H9 (cell line): ENCODE measurements around the gene DPH5. TPM values are rescaled to one million over a fixed set of nuclear protein-coding genes. Genes with fewer than 3 reads are reported as not detected.

Experiments
- DNase-seq: peaks from one replicate; pipeline ENCODE4 v3.0.0-alpha.2; 2017
- H2AFZ ChIP-seq: one replicate; pipeline ENCODE4 v1.6.1; 2013; ENCODE audit warnings: mild to moderate bottlenecking, low read length, control low read depth, moderate library complexity
- H2AK5ac ChIP-seq: 2 replicates; pipeline ENCODE4 v1.6.1; 2013; ENCODE audit warnings: low read length, control low read depth, mixed read lengths; ENCODE audit not compliant: insufficient read length
- H2BK120ac ChIP-seq: one replicate; pipeline ENCODE4 v1.6.1; 2013; ENCODE audit warnings: low read depth, mild to moderate bottlenecking, low read length, control low read depth, inconsistent platforms; ENCODE audit not compliant: poor library complexity, severe bottlenecking
- H2BK12ac ChIP-seq: 2 replicates; pipeline ENCODE4 v1.6.1; 2013; ENCODE audit warnings: low read length, control low read depth, mixed read lengths, low read depth; ENCODE audit not compliant: insufficient read length
- H2BK15ac ChIP-seq: 2 replicates; pipeline ENCODE4 v1.6.1; 2013; ENCODE audit warnings: low read depth, low read length, control low read depth
- H2BK20ac ChIP-seq: one replicate; pipeline ENCODE4 v1.6.1; 2013; ENCODE audit warnings: low read depth, mild to moderate bottlenecking, low read length, control low read depth, inconsistent platforms; ENCODE audit not compliant: poor library complexity, severe bottlenecking
- H2BK5ac ChIP-seq: 2 replicates; pipeline ENCODE4 v1.6.1; 2013; ENCODE audit warnings: low read length, control low read depth, mixed read lengths; ENCODE audit not compliant: insufficient read length
- H3K14ac ChIP-seq: 2 replicates; pipeline ENCODE4 v1.6.1; 2013; ENCODE audit warnings: low read length, control low read depth; ENCODE audit not compliant: insufficient read depth
- H3K18ac ChIP-seq: 2 replicates; pipeline ENCODE4 v1.6.1; 2013; ENCODE audit warnings: low read depth, mild to moderate bottlenecking, mixed read lengths, low read length, control low read depth; ENCODE audit not compliant: insufficient read length
- H3K23ac ChIP-seq: 2 replicates; pipeline ENCODE4 v1.6.1; 2013; ENCODE audit warnings: low read length, control low read depth, mixed read lengths, low read depth; ENCODE audit not compliant: insufficient read length
- H3K23me2 ChIP-seq: 2 replicates; pipeline ENCODE4 v1.6.1; 2013; ENCODE audit warnings: low read depth, mild to moderate bottlenecking, mixed read lengths, low read length, control low read depth; ENCODE audit not compliant: insufficient read length, poor library complexity, severe bottlenecking
- H3K27ac ChIP-seq: 2 replicates; pipeline ENCODE4 v1.5.1; 2013; ENCODE audit warnings: low read length, control low read depth, mixed read lengths, low read depth; ENCODE audit not compliant: insufficient read length
- H3K27me3 ChIP-seq: 2 replicates; pipeline ENCODE4 v1.6.1; 2013; ENCODE audit warnings: low read length, control low read depth, inconsistent platforms; ENCODE audit not compliant: insufficient read depth
- H3K4ac ChIP-seq: 2 replicates; pipeline ENCODE4 v1.6.1; 2013; ENCODE audit warnings: low read depth, mild to moderate bottlenecking, control low read depth, inconsistent platforms, low read length, moderate library complexity
- H3K4me1 ChIP-seq: 2 replicates; pipeline ENCODE4 v1.6.1; 2013; ENCODE audit warnings: low read length, control low read depth, inconsistent platforms; ENCODE audit not compliant: insufficient read depth
- H3K4me2 ChIP-seq: 2 replicates; pipeline ENCODE4 v1.6.1; 2013; ENCODE audit warnings: low read length, control low read depth, mixed read lengths; ENCODE audit not compliant: insufficient read length, insufficient read depth
- H3K56ac ChIP-seq: 2 replicates; pipeline ENCODE4 v1.6.1; 2013; ENCODE audit warnings: low read depth, mild to moderate bottlenecking, mixed read lengths, low read length, control low read depth; ENCODE audit not compliant: insufficient read length
- H3K79me1 ChIP-seq: 2 replicates; pipeline ENCODE4 v1.6.1; 2013; ENCODE audit warnings: low read depth, mild to moderate bottlenecking, moderate library complexity, low read length, control low read depth, inconsistent platforms; ENCODE audit not compliant: insufficient read depth, poor library complexity, severe bottlenecking
- H3K79me2 ChIP-seq: 2 replicates; pipeline ENCODE4 v1.6.1; 2013; ENCODE audit warnings: low read length, control low read depth, inconsistent platforms; ENCODE audit not compliant: insufficient read depth
- H3K9ac ChIP-seq: 2 replicates; pipeline ENCODE4 v1.6.1; 2013; ENCODE audit warnings: low read length, control low read depth, mixed read lengths; ENCODE audit not compliant: insufficient read length; ENCODE audit errors: extremely low read depth
- H3K9me3 ChIP-seq: one replicate; pipeline ENCODE4 v1.6.1; 2013; ENCODE audit warnings: low read depth, low read length, inconsistent platforms; ENCODE audit not compliant: control insufficient read depth
- H3T11ph ChIP-seq: one replicate; pipeline ENCODE4 v1.6.1; 2013; ENCODE audit warnings: mild to moderate bottlenecking, low read length, control low read depth, inconsistent platforms
- H4K20me1 ChIP-seq: one replicate; pipeline ENCODE4 v1.6.1; 2013; ENCODE audit not compliant: control insufficient read depth, insufficient read length, insufficient read depth
- H4K5ac ChIP-seq: 2 replicates; pipeline ENCODE4 v1.6.1; 2013; ENCODE audit warnings: low read depth, mild to moderate bottlenecking, mixed read lengths, low read length, control low read depth; ENCODE audit not compliant: insufficient read length
- H4K8ac ChIP-seq: replicated peaks from 2 replicates; pipeline ENCODE4 v1.6.1; 2013; ENCODE audit warnings: low read length, control low read depth, mixed read lengths, low read depth; ENCODE audit not compliant: insufficient read length
- H4K91ac ChIP-seq: 2 replicates; pipeline ENCODE4 v1.6.1; 2013; ENCODE audit warnings: low read depth, mild to moderate bottlenecking, moderate library complexity, mixed read lengths, low read length, control low read depth; ENCODE audit not compliant: insufficient read length
- H3K27ac Mint-ChIP-seq, 3 experiments: 2 replicates in 2 of 3; 3 replicates in 1 of 3; pipeline ENCODE4 v1.8.0; 2020 to 2021; ENCODE audit warnings: mixed read lengths in 3 of 3, mild to moderate bottlenecking in 1 of 3, moderate library complexity in 1 of 3
- H3K27me3 Mint-ChIP-seq: 2 replicates; pipeline ENCODE4 v1.8.0; 2021; ENCODE audit warnings: low read depth, mild to moderate bottlenecking, moderate library complexity, mixed read lengths
- H3K36me3 Mint-ChIP-seq, 3 experiments: 2 replicates in 2 of 3; 3 replicates in 1 of 3; pipeline ENCODE4 v1.8.0; 2020 to 2021; ENCODE audit warnings: low read depth in 3 of 3, mixed read lengths in 3 of 3; ENCODE audit not compliant: insufficient read depth in 1 of 3
- H3K4me1 Mint-ChIP-seq, 2 experiments: 2 replicates each; pipeline ENCODE4 v1.8.0; 2020; ENCODE audit warnings: mixed read lengths in 2 of 2
- H3K4me3 Mint-ChIP-seq, 2 experiments: 2 replicates in 1 of 2; 3 replicates in 1 of 2; pipeline ENCODE4 v1.8.0; 2020 to 2021; ENCODE audit warnings: mild to moderate bottlenecking in 2 of 2, mixed read lengths in 2 of 2, moderate library complexity in 1 of 2
- H3K9me3 Mint-ChIP-seq, 2 experiments: 2 replicates in 1 of 2; 3 replicates in 1 of 2; pipeline ENCODE4 v1.8.0; 2020; ENCODE audit warnings: mild to moderate bottlenecking in 2 of 2, mixed read lengths in 2 of 2, moderate library complexity in 1 of 2
- WGBS: extraction: QIAGEN DNeasy Blood & Tissue Kit; methylation state at CpG from one replicate; pipeline ENCODE4 v1.1.7; 2013; ENCODE audit warnings: missing lambda C conversion rate, low lambda C conversion rate, mixed read lengths; ENCODE audit not compliant: insufficient read length; ENCODE audit errors: extremely low coverage; 5-methylcytosine and 5-hydroxymethylcytosine counted together
- total RNA-seq: library from RNA; stranded (reverse); gene quantifications from 2 replicates; pipeline ENCODE4 v1.2.1, GENCODE V29; 2021
- TF ChIP-seq, protein P1 (sequence below): fragments of 200-600 bp; sonication (generic); conservative IDR thresholded peaks from 3 replicates; pipeline ENCODE4 v1.8.0; 2021; ENCODE audit warnings: antibody characterized with exemption, mild to moderate bottlenecking

Gene DPH5
- total RNA-seq, 1 experiment from 2014 or later = 49.4 TPM

- H4K20me1 ChIP-seq = no peaks in the 10 kb centered on the region
- H2BK20ac ChIP-seq = no peak overlapping the region
- no peak overlapping the region for H3K4me3 Mint-ChIP-seq
- no peak overlapping the region for H3K4ac ChIP-seq
- no peak overlapping the region for H2BK15ac ChIP-seq
- no peaks in the 10 kb centered on the region for H3K27me3 ChIP-seq
- no peaks in the 10 kb centered on the region for H3K23me2 ChIP-seq
- no peak overlapping the region for H2AK5ac ChIP-seq
- no peaks in the 10 kb centered on the region for H3K27me3 Mint-ChIP-seq
- no peak overlapping the region for H4K5ac ChIP-seq
- no peak overlapping the region for H2BK5ac ChIP-seq
- H3K4me1 ChIP-seq = no peaks in the 10 kb centered on the region
- TF ChIP-seq, protein P1, sequence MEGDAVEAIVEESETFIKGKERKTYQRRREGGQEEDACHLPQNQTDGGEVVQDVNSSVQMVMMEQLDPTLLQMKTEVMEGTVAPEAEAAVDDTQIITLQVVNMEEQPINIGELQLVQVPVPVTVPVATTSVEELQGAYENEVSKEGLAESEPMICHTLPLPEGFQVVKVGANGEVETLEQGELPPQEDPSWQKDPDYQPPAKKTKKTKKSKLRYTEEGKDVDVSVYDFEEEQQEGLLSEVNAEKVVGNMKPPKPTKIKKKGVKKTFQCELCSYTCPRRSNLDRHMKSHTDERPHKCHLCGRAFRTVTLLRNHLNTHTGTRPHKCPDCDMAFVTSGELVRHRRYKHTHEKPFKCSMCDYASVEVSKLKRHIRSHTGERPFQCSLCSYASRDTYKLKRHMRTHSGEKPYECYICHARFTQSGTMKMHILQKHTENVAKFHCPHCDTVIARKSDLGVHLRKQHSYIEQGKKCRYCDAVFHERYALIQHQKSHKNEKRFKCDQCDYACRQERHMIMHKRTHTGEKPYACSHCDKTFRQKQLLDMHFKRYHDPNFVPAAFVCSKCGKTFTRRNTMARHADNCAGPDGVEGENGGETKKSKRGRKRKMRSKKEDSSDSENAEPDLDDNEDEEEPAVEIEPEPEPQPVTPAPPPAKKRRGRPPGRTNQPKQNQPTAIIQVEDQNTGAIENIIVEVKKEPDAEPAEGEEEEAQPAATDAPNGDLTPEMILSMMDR = no peak
- H2BK12ac ChIP-seq = no peak overlapping the region
- no peak overlapping the region for H3K23ac ChIP-seq
- no peak overlapping the region for H3K14ac ChIP-seq
- H4K8ac ChIP-seq = no peak overlapping the region
- H3K9ac ChIP-seq = no peak overlapping the region
- H3K4me2 ChIP-seq = no peak overlapping the region
- no peak overlapping the region for H4K91ac ChIP-seq
- H2AFZ ChIP-seq = no peak overlapping the region
- peaks cover 15% of the 10 kb centered on the region for H3K9me3 ChIP-seq
- H2BK120ac ChIP-seq = no peak overlapping the region
- no peak overlapping the region for H3K56ac ChIP-seq
- H3K36me3 Mint-ChIP-seq = peaks cover 34 to 41% (median 40%) of the 10 kb centered on the region in 3 experiments
- H3T11ph ChIP-seq = no peak overlapping the region
- no peaks in the 10 kb centered on the region for H3K79me1 ChIP-seq
- no peak overlapping the region for H3K18ac ChIP-seq
- no peak overlapping the region for H3K27ac Mint-ChIP-seq
- peaks cover 3 to 5% of the 10 kb centered on the region in 2 experiments; a peak in 3 of 4 replicates for H3K4me1 Mint-ChIP-seq
- no peak overlapping the region for H3K27ac ChIP-seq
- no peaks in the 10 kb centered on the region for H3K79me2 ChIP-seq
- WGBS = no CpG with 5 or more reads among the region's 2 CpGs
- peaks cover 24 to 32% of the 10 kb centered on the region in 2 experiments for H3K9me3 Mint-ChIP-seq
- DNase-seq = no peak
Observed at GRCh38 chr1:101040666-101041065, 15.1 kb upstream of the DPH5 start.
